Glomerular endothelial cell (primary cell): ENCODE measurements around the gene ARMH1. TPM values are rescaled to one million over a fixed set of nuclear protein-coding genes. Genes with fewer than 3 reads are reported as not detected.

Source experiments
- DNase-seq: peaks from one replicate; pipeline ENCODE4 v3.0.0-alpha.2; 2011; ENCODE audit warnings: low read depth, low spot score; ENCODE audit errors: extremely low read depth
- total RNA-seq: library from RNA; depleted of rRNA; stranded (reverse); fragments of >200 nt; gene quantifications from 2 replicates; pipeline ENCODE4 v1.2.3, GENCODE V29; 2015

The ARMH1 gene
- total RNA-seq, 1 donor from 2014 or later = not detected

DNA sequence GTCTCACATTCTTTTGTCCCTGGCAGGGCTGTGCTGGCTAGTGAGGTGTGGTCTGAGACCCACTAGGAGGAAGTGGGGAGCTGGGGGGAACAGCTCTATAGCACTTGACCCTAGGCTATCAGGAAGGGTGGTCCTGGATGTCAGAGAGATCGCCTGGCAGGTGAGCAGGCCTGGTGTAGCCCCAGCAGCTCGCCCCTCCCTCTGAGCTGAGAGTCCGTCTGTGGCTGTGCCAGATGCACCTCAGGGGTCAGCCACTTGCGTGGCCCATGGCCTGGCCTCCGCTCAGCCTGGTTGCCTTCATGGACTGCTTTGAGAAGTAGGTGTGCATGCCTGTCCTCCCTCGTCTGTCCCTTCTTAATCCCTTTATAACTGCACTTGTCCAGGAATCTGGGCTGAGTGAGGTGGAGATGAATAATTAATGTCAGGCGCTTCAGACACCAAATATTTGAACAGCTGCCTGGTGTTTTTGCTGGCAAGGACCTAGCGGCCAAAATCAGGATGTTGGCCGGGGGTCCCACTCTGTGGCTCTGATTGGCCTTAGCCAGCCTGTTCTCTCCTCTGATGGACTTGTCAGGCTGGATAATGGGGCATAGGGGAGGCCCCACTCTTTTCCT lies 30.7 kb upstream of the ARMH1 start:
- DNase-seq = no peak

DNA sequence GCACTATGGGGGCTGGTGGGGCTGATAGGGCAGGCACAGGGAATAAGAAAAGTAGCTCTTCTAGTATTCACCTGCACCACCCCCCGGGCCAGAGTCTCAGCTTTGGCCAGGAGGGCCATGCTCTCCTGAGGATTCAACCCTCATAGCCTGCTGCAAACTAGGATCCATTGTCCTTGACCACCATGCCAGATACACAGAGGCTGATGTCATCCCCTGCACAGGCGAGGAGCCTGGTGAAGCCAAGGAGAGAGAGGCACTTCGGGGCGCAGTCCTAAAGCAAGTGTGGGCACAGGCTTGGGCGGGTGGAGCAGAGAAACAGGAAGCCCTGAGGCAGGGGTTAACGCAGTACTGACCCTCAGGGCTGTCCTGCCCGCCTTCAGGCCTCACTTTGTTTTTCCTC lies 29.7 kb upstream of the ARMH1 start:
- DNase-seq = no peak

DNA sequence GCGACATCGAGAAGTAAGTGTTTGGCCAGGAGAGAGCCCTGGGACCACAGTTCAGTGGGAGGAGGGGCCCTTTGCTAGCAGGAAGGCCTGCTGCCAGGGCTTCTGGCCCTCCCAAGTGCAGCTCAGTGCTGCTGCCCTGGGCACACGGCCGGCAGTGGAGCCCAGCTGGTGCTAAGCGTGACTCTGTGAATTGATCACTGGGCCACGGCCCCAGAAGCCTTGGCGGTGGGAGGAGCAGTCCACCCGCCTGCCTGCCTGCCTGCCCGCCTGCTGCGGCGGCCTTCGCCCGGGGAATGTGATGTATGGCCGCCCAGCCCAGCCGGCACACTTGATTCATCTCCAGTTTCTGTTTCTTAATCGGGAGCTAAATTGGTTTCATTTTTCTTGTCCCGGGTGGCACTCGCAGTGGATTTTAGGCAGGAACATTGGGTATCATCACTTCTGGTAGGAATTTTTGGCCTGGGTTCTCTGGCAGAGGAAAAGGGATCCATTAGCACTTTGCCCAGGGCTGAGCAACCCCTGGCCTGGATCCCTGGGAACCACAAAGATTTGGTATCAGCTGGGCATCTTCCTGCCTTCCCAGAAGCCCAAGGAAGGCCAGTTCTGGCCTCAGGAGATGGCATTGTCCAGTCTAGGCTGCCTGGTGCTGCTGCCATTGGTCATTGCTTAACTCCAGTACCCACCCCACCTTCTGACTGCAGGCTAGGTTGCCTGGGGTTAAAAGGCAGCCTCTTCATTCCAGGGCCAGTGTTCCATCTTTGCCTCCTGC lies 28.9 kb upstream of the ARMH1 start:
- DNase-seq = no peak

DNA sequence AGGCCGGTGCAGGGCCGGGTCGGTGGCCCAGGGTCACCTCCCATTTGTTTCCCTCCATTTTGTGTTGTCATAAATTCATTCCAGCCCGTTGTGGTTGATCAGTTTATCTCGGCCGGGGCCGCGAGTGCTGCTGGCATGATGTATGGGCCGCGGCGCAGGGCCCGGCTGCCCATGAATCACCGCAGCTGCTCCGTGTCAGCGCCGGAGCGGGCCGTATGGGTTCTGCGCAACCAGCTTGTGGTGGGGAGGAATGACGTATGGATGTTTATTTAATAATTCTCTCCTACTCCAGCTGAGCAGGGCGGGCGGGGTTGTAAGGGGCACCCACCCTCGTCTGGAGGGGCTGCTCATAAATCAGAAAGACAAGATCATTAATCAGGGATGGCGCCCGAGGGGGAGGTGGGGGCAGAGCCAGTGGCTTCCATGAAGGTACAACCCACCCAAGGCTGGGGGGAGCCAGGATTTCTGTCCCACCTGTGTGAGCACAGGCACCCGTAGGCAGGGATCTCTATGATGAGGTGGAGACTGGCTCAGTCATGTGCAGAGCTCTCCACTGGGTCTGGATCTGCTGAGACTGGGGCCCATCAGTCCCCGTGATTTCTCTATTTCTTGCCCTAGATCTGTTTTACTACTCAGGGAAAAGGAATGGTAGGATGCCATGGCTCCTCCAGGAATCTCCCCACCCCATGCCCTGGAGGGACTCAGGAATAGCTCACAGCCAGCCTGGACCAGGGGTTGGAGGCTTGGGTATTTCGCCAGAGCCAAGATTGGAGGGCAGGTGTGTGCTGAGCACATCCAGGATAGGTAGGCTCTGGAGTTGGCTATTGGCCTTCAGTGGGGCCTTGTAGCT lies 28.0 kb upstream of the ARMH1 start:
- DNase-seq = no peak

DNA sequence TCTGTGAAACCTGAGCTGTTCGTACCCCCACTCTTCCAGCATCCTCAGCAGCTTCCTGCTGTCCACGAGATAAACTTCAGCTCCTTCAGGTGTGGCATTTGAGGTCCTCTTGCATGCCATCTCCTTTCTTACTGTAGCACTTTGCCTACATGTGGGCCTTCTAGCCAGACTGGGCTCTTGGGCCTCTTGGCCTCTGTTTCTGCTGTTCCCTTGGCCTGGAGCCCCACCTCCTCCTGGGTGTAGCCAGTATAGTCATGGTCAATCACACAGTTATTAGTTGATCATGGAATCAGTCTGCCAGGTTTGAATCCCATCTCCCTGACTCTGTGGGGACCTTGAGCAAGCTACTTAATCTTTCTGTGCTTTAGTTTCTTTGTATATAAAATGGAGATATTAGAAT lies 26.6 kb upstream of the ARMH1 start:
- no peak for DNase-seq

DNA sequence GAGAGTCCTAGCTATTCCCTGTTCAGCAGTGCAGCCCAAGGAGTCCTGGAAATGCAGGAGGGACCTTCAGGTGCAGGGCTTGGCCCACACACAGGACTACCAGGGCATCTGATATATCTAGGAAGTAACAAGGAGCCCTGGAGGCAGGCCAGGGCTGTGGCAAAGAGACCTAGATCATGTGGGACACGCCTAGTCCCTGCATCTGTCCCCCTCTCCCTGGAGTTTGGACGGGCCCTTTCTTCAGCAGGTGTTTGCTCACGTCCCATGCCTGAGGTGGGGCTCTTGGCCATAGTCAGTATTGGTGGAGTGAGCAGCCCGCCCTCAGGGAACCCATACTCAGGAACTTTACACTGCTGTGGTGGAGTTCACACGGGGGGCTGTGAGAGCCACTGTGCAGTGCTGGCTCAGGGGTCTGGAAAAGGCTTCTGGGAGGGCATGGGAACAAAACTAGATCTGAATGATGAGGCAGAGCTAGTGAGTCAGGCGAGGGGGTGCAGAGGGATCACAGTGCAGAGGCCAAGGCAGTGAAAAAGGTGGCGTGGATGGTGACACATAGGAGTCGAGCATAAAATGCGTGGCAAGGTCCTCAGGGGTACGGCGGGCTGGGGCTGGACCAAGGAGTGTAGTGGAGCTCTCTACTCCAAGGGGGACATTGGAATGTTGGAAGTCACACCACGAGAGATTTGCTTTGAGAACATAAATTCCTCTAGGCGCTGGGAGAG lies 25.8 kb upstream of the ARMH1 start:
- no peak for DNase-seq

DNA sequence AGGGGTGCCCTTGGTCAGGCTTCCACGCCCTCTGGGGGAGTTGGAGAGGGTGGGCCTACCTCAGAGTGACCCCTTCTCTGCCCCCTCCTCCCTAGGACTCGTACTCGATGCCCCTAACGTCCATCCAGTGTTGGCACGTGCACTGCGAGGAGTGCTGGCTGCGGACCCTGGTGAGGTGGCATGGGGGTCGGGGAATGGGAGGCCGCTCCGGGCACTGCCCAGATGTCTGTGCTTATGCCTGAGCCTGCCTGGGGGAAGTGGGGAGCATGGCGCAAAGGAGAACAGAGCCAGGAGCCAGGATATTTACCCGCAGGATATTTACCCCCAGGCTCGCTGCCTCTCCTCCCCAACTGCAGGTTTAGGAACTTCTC lies 24.7 kb upstream of the ARMH1 start:
- DNase-seq = no peak

DNA sequence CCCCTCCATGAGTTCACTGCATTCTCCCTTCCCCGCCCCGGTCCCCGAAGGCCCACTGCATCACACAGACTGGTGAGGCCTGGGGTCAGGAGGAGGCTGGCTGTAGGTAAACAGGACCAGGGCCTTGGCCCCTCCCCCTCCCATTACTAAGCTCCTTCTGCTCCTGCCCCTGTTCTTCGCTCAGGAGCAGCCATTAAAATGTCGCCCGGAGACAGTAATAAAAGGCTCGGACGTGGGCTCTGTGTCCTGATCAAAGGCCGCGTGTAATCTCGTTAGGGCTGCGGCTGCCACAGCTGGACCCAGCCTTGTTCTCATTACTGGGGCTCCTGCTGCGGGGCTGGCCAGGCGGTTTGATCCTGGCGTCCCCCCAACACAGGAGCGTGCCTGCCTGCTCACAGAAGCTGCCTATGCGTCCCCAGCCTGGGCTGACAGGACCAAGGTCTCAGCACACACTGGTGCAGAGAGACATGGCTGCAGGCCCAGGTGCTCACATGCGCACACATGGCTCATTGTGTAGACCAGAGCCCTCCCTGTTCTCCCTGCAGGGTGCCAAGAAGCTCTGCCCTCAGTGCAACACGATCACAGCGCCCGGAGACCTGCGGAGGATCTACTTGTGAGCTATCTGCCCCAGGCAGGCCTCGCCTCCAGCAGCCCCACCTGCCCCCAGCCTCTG lies 24.2 kb upstream of the ARMH1 start:
- DNase-seq = no peak

DNA sequence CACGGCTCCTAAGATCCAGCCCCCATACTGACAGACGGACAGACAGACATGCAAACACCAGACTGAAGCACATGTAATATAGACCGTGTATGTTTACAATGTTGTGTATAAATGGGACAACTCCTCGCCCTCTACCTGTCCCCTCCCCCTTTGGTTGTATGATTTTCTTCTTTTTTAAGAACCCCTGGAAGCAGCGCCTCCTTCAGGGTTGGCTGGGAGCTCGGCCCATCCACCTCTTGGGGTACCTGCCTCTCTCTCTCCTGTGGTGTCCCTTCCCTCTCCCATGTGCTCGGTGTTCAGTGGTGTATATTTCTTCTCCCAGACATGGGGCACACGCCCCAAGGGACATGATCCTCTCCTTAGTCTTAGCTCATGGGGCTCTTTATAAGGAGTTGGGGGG lies 23.4 kb upstream of the ARMH1 start:
- no peak for DNase-seq

DNA sequence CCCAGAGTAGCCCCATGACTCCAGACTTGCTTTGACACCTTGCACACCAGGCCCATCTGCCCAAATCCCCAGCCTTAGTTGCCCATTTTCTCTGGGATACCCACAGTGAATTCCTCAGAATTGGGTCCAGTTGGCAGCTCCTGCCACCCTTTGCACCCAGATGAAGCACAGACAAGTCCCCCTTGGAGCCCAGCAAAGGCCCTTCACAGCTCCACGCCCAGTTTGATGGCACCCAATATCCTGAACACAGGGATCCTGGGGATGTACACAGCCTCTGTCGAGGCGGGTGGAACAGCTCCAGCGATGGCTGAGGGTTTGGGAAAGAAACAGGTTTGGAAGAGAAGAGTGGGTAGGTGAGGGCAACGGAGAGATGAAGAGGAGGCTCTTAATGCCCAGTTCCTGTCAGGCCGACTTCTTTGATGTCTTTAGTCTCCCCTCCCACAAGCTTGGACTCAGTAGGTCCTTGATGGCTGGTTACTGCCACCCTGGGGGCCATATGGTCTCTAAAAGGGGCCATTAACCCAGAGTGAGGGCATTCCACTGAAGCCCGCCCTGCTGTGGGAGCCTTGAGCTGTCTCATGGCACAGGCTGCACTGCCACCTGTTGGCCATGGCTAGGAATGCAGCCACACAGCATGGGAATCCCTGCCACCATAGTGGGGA lies 21.9 kb upstream of the ARMH1 start:
- no peak for DNase-seq

DNA sequence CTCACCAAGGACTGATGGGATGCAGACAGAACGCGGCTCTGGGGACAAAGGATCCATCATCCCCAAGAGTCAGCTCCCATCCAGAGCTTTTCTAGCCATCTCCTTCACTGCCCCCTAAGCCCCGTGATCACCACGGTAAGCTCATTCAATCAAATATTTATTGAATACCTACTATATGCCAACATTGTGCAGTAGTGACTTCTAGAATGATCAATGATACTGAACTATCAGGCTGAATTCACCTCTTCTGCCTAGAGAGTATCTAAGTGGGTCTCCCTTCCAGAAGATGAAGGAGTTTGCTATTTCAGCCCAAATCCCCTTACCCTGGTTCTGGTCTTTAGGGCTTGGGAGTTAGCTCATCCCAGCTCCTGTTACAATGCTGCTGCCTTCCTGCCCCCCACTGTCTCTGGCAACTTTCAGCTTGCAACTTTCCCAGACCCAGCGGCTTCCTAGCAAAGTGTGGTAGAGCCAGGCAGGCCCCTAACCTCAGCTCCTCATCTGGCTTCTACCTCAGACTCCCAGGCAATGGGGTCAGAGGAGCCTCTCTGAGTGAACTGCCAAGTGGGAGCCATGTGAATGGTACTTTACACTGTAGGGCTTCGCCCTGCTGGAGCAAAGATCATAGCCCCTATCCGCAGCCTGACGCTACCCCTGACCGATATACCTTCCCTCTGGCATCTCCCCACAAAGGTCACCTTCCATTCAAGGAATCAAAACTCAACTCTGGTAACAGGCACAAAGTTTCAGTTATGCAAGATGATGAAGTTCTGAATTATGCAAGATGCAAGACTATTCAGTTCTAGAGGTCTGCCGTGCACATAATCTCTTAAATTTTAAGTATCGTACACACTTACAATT lies 21.2 kb upstream of the ARMH1 start:
- DNase-seq = no peak

DNA sequence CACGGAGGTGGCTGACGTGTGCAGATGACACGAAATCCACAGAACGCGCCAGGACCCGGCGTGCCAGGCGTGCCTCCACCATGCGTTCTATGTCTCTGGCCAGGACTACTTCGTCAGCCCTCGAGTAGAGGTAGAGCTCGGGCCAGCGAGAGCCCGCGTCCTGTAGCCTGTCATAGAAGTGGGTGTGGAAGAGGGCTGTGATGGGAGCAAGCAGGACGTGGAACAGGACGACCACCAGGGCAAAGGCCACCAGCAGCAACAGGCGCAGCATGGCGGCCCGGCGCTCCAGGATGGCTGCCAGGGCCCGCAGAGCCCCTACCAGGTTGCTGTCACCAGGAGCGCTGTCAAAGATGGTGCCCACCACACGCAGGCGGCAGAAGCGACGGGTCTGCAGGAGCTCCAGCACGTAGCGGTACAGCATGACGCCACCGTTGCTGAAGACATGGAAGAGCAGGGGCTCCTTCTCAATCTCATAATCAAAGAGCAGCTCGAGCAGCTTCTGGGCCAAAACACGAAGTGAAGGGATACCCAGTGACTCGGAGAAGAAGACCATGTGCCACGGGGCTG lies 19.8 kb upstream of the ARMH1 start:
- no peak for DNase-seq

DNA sequence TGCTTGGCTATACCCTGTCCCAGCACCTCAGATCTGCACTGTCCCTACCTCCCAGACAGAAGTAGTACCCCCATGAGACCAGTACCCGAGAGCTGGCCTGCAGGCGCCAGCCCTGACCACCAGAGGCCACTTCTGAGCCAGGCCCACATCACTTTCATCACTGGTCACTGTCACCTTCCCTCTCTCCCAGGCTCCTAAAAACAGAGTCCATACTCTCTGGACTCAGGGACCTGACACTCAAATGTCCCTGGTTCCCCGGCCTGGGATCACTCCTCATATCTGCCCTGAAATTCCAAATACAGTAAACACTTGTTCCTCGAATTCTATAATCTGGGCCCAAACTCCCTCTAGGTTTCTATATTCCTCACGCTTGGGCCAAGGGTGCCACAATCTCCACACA lies 18.9 kb upstream of the ARMH1 start:
- DNase-seq = no peak

DNA sequence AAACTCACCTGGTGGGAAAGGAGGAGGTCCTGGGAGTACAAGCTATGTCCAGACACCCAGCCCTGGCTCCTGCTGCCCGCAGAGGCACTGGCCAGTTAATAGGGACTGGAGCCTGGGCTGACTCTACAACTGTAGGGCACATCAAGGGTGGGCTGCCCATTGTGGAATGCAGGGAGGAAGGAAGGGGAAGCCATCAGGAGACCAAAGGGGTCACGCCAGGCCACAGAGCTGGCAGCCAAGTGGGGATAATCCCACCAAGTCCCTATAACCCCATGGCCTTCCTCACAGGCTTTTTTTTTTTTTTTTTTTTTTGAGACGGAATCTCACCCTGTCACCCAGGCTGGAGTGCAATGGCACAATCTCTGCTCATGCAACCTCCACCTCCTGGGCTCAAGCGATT lies 14.9 kb upstream of the ARMH1 start:
- no peak for DNase-seq

DNA sequence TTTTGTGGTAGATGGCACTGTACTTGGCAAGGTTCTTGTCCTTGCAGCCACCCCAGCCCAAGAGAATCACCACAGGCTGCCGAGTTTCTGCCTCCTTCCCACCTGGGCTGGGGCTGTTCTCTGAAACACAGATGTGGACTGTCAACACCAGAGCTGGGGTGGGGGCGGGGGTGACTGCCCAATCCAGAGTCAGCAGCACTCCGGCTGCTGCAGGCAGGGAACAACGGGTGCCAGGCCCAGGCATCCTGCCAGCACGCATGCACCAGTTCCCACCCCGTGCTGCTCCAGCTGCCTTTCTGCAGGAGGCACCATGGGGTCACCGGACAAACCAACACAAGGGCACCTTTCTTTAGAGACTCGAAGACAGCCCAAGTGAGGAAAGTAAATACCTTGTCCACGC lies 14.3 kb upstream of the ARMH1 start:
- no peak for DNase-seq

DNA sequence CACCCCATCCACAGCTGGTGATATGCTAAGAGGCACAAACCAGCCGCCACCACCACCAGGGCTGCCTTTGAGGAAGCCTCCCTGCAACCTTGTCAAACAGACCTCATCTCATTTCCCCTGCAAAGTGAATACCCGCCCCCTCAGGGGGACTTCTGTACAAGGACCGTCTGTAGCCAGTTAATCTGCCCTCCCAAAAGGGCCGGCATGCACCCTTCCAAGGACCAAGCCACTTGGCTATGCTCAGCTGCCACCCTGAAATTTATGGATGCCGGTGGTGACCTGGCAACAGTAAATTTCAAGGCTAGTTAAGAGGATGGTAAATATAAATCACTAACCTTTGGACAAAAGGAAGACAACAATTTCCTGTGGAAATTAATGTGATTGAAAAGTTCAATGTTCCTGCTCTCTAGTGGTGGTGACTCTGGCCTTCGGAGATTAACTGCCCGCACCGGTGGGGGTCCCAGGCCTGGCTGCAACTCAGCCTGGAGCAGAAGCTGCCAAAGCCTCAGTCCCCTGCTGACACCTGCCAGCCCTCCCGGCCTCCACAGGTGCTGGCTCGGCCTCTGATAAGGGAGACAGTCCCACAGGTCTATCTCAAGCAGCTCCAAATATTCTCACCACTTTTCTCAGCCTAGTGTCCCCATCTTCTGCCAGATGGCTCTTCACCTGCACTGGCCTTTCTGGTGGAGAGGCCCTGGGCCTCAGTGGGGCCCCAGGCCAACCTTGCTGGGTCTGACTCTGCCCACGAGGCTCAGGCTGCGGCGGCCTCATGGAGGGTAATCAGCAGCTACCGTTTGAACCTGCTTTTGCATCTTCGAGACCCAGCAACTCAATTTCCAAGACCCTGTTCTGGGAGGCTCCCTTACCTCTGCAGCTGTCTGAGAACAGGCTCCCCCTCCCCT lies 12.5 kb upstream of the ARMH1 start:
- no peak for DNase-seq

DNA sequence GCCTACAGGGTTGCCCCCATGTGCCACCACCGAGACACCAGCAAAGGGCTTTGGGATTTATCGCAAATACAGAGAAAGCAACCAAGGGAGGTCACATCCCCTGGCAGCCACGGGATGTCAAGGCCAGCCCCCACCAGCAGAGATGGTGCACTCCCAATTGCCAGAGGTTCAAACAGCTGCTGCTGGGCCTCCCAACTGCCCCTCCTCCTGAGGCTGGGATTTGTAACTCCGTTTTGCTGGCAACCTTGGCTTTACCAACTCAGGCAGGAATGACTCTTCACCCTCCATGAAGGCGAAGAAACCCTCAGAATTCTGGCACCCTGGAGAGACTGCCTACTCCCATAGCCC lies 11.9 kb upstream of the ARMH1 start:
- no peak for DNase-seq

DNA sequence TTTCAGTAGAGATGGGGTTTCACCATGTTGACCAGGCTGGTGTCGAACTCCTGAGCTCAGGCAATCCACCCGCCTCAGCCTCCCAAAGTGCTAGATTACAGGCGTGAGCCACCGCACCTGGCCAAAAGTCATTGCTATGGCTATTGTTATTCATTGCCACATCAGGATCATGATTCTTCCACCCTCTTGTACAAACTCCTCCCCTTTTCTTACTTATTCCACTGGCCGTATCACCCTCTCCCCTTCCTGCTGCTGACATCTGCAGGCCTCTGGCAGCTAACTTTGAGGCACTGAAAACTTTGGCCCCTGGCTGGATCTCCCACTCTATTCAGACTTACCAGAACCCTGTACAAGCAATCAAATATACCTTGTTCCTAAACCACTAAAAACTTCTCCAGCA lies 11.1 kb upstream of the ARMH1 start:
- no peak for DNase-seq
